ENCODE measurements around the gene RGL2.

Gene RGL2

GRCh38 chr6:33259032-33259431 is 39.7 kb downstream of the RGL2 start:
- no peak for DNase-seq (ENCODE audit: low read depth in 1 of 2, low spot score in 1 of 2)
- Histone ChIP-seq H3K27ac (replicated peaks) (no peak overlapping the region), H3K4me3 (replicated peaks; ENCODE audit: insufficient read depth, low read length) (no peak overlapping the region), H3K27me3 (ENCODE audit: insufficient read depth, poor library complexity, severe bottlenecking) (no peaks in the 10 kb centered on the region)
- no peak for TF ChIP-seq SPI1 (IDR thresholded peaks at IDR 0.05; ENCODE audit: borderline replicate concordance, low read depth)
- TF ChIP-seq CTCF (IDR thresholded peaks at IDR 0.05; ENCODE audit: insufficient read depth, low read length), result no peak
- TF ChIP-seq GABPA (IDR thresholded peaks at IDR 0.05; ENCODE audit: low read depth), result no peak
- no peak for TF ChIP-seq REST (IDR thresholded peaks at IDR 0.05; ENCODE audit: insufficient replicate concordance, low read depth)
- TF ChIP-seq POLR2AphosphoS5 (IDR thresholded peaks at IDR 0.05; ENCODE audit: low read depth), result no peak

- DNase-seq (ENCODE audit: low read depth in 1 of 2, low spot score in 1 of 2), result no peak
- Histone ChIP-seq H3K27ac (replicated peaks) (no peak overlapping the region), H3K4me3 (replicated peaks; ENCODE audit: insufficient read depth, low read length) (no peak overlapping the region), H3K27me3 (ENCODE audit: insufficient read depth, poor library complexity, severe bottlenecking) (no peaks in the 10 kb centered on the region)
- no peak for TF ChIP-seq SPI1 (IDR thresholded peaks at IDR 0.05; ENCODE audit: borderline replicate concordance, low read depth)
- TF ChIP-seq REST (IDR thresholded peaks at IDR 0.05; ENCODE audit: insufficient replicate concordance, low read depth), result no peak
- no peak for TF ChIP-seq POLR2AphosphoS5 (IDR thresholded peaks at IDR 0.05; ENCODE audit: low read depth)
- TF ChIP-seq CTCF (IDR thresholded peaks at IDR 0.05; ENCODE audit: insufficient read depth, low read length), result no peak
- TF ChIP-seq GABPA (IDR thresholded peaks at IDR 0.05; ENCODE audit: low read depth), result no peak
Measured at GRCh38 chr6:33254591-33254990, 44.2 kb downstream of the RGL2 start.

GRCh38 chr6:33252759-33253158 is 46.0 kb downstream of the RGL2 start:
- DNase-seq (ENCODE audit: low read depth in 1 of 2, low spot score in 1 of 2), result no peak
- no peak overlapping the region for H3K27ac ChIP-seq (replicated peaks)
- TF ChIP-seq SPI1 (IDR thresholded peaks at IDR 0.05; ENCODE audit: borderline replicate concordance, low read depth) (no peak), GABPA (IDR thresholded peaks at IDR 0.05; ENCODE audit: low read depth) (no peak), REST (IDR thresholded peaks at IDR 0.05; ENCODE audit: insufficient replicate concordance, low read depth) (no peak), POLR2AphosphoS5 (IDR thresholded peaks at IDR 0.05; ENCODE audit: low read depth) (no peak), CTCF (IDR thresholded peaks at IDR 0.05; ENCODE audit: insufficient read depth, low read length) (no peak)
- H3K27me3 ChIP-seq (ENCODE audit: insufficient read depth, poor library complexity, severe bottlenecking), result no peaks in the 10 kb centered on the region
- no peak overlapping the region for H3K4me3 ChIP-seq (replicated peaks; ENCODE audit: insufficient read depth, low read length)
